ENCODE results near the gene ACIN1.
A peak's percentile ranks its signal among the peaks of the same experiment; 100 is the strongest.

ACIN1 gene

DNA sequence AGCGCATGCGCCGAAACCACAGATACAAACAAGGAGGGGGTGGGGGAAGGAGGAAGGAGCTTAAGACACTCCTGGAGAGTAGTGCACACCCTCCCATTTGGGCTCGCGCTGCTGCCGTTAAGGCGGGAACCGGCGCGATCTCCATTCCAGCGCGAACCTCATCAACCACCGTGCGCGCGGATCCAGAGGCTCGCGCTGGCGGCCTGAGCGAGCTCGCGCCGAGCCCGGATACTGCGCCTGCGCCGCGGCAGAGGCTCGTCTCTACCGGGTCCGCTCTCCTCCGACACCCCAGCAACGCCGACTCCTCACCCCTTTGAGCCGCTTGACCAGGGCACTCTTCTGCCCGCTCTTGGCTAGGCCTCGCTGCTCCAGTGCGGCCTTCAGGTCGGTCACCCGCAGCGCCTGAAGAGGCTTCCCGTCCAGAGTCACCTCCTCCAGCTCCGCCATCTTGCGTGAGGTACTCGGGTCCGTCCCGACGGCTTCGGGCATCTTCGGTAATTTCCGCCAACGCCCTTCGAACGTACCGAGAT lies at the start of gene ACIN1:
TSS of gene ACIN1 (minus strand) at position 471 of the 530 bp plus-strand sequence. CDS start at position 447, 24 bp downstream.
- peak in 1 of 2 donors; percentile 99 for DNase-seq (ENCODE audit: low spot score in 2 of 2)
- H3K4me1 Mint-ChIP-seq, result peaks cover 24% of the 10 kb centered on the region

GRCh38 chr14:23143911-23144310 lies 49.0 kb upstream of the ACIN1 start:
- H3K27me3 Mint-ChIP-seq, result peaks cover 3% of the 10 kb centered on the region
- no peaks in the 10 kb centered on the region for H3K9me3 Mint-ChIP-seq
- no peaks in the 10 kb centered on the region for H3K4me1 Mint-ChIP-seq
- H3K27ac Mint-ChIP-seq, result no peak overlapping the region
- H3K4me3 Mint-ChIP-seq, result no peak overlapping the region
- ATAC-seq (ENCODE audit: low read depth) (no peak), DNase-seq (ENCODE audit: low spot score in 2 of 2) (no peak)
- peaks cover 6% of the 10 kb centered on the region for H3K36me3 Mint-ChIP-seq

More for the DNA sequence above, at the start of gene ACIN1:
- H3K36me3 Mint-ChIP-seq, result peaks cover 18% of the 10 kb centered on the region
- no peaks in the 10 kb centered on the region for H3K9me3 Mint-ChIP-seq
- H3K27me3 Mint-ChIP-seq, result no peaks in the 10 kb centered on the region
- H3K27ac Mint-ChIP-seq, result no peak within 1 kb of the TSS
- no peak within 1 kb of the TSS for H3K4me3 Mint-ChIP-seq
- ATAC-seq (ENCODE audit: low read depth), result peak; percentile 34

- DNase-seq (ENCODE audit: low spot score in 2 of 2), result no peak
- H3K4me1 Mint-ChIP-seq, result no peaks in the 10 kb centered on the region
- H3K9me3 Mint-ChIP-seq, result no peaks in the 10 kb centered on the region
- no peak for ATAC-seq (ENCODE audit: low read depth)
- H3K36me3 Mint-ChIP-seq, result peaks cover under 1% of the 10 kb centered on the region
- H3K4me3 Mint-ChIP-seq, result no peak overlapping the region
- H3K27me3 Mint-ChIP-seq, result peaks cover 3% of the 10 kb centered on the region
- no peak overlapping the region for H3K27ac Mint-ChIP-seq
These were observed 47.9 kb upstream of the ACIN1 start for GRCh38 chr14:23142826-23143225.

DNA sequence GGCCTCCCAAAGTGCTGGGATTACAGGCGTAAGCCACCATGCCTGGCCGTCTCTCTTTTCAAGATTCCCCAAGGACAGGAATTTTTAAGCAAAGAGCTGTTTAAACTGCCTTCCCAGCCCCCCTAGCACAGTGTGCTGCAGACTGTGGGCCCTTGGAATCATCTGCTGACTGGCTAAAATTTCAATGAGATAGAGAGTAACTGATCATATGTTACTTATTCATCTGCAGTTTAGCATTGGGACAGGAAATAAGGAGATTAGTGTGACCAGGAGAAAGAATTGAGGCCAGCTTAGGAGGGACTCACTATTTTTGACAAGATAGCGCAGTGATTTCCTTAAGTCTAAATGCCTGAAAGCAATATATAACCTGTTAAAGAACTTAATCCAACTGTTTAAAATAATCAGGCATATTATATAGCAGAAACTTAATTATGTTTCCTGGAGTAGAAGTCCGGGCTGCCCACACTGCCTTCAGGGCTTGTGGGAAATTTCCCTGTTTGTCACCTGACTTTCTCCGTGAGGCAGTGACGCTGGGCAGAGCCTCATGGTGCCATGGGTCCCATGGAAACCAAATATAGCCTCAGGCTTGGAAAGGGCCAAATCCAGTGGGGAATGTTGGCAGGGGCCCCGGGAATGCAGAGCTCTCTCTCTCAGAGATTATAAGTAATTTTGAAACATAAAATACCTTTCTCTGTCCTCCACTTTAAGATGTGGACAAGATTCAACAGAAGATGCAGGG lies 46.9 kb upstream of the ACIN1 start:
- H3K27ac Mint-ChIP-seq, result no peak overlapping the region
- H3K4me3 Mint-ChIP-seq, result no peak overlapping the region
- H3K9me3 Mint-ChIP-seq, result no peaks in the 10 kb centered on the region
- DNase-seq (ENCODE audit: low spot score in 2 of 2), result no peak
- H3K36me3 Mint-ChIP-seq, result no peaks in the 10 kb centered on the region
- H3K27me3 Mint-ChIP-seq, result peaks cover under 1% of the 10 kb centered on the region
- ATAC-seq (ENCODE audit: low read depth), result no peak
- H3K4me1 Mint-ChIP-seq, result no peaks in the 10 kb centered on the region

GRCh38 chr14:23140371-23140770 lies 45.4 kb upstream of the ACIN1 start:
- DNase-seq (ENCODE audit: low spot score in 2 of 2), result no peak
- Mint-ChIP-seq H3K4me3 (no peak overlapping the region), H3K27me3 (no peaks in the 10 kb centered on the region), H3K36me3 (no peaks in the 10 kb centered on the region), H3K4me1 (no peaks in the 10 kb centered on the region), H3K9me3 (no peaks in the 10 kb centered on the region), H3K27ac (no peak overlapping the region)
- no peak for ATAC-seq (ENCODE audit: low read depth)

- Mint-ChIP-seq H3K4me1 (no peaks in the 10 kb centered on the region), H3K4me3 (no peak overlapping the region), H3K36me3 (no peaks in the 10 kb centered on the region), H3K27ac (no peak overlapping the region), H3K27me3 (no peaks in the 10 kb centered on the region), H3K9me3 (no peaks in the 10 kb centered on the region)
- no peak for ATAC-seq (ENCODE audit: low read depth)
- DNase-seq (ENCODE audit: low spot score in 2 of 2), result no peak
These were observed 44.9 kb upstream of the ACIN1 start for GRCh38 chr14:23139874-23140273.

GRCh38 chr14:23137813-23138535 lies 43.0 kb upstream of the ACIN1 start:
- Mint-ChIP-seq H3K27ac (no peak overlapping the region), H3K36me3 (no peaks in the 10 kb centered on the region), H3K4me3 (no peak overlapping the region), H3K27me3 (no peaks in the 10 kb centered on the region), H3K9me3 (no peaks in the 10 kb centered on the region), H3K4me1 (no peaks in the 10 kb centered on the region)
- DNase-seq (ENCODE audit: low spot score in 2 of 2) (no peak), ATAC-seq (ENCODE audit: low read depth) (no peak)

- no peak overlapping the region for H3K4me3 Mint-ChIP-seq
- no peak for ATAC-seq (ENCODE audit: low read depth)
- H3K27ac Mint-ChIP-seq, result no peak overlapping the region
These were observed 42.4 kb upstream of the ACIN1 start for GRCh38 chr14:23137192-23137812.

DNA sequence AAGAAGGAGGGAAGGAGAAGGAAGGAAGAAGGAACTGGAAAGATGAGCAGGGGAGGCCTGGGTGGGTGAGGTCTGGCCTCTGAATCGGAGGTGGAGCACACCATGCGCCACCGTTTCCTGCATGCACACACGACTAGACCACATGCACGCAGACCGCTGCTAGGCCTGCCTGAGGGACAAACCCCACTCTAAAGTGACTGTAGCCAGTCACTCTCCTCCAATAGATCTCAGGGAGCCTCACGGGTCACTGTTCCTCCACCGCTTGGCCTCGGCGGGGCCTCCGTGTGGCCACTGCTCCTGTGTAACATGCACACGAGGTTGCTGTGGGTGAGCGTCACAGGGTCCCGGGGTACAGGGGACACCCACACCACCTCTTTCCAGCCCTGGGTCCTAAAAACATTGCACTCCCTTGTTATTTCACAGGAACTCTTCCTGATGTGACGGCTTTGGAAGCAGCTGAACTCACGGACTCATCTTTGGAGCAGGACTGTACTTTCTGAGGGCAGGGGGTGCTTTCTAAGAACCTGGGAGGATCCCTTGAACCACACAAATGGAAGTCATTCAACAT lies 41.7 kb upstream of the ACIN1 start:
- no peak for DNase-seq (ENCODE audit: low spot score in 2 of 2)
- Mint-ChIP-seq H3K27ac (no peak overlapping the region), H3K36me3 (no peaks in the 10 kb centered on the region), H3K4me3 (no peak overlapping the region), H3K9me3 (no peaks in the 10 kb centered on the region), H3K27me3 (no peaks in the 10 kb centered on the region), H3K4me1 (no peaks in the 10 kb centered on the region)
- no peak for ATAC-seq (ENCODE audit: low read depth)

More at GRCh38 chr14:23137192-23137812, 42.4 kb upstream of the ACIN1 start:
- Mint-ChIP-seq H3K36me3 (no peaks in the 10 kb centered on the region), H3K9me3 (no peaks in the 10 kb centered on the region), H3K4me1 (no peaks in the 10 kb centered on the region), H3K27me3 (no peaks in the 10 kb centered on the region)
- DNase-seq (ENCODE audit: low spot score in 2 of 2), result no peak

- peaks cover 12% of the 10 kb centered on the region for H3K4me1 Mint-ChIP-seq
- H3K4me3 Mint-ChIP-seq, result no peak overlapping the region
- H3K27ac Mint-ChIP-seq, result no peak overlapping the region
- DNase-seq (ENCODE audit: low spot score in 2 of 2) (no peak), ATAC-seq (ENCODE audit: low read depth) (no peak)
- no peaks in the 10 kb centered on the region for H3K9me3 Mint-ChIP-seq
- no peaks in the 10 kb centered on the region for H3K36me3 Mint-ChIP-seq
- no peaks in the 10 kb centered on the region for H3K27me3 Mint-ChIP-seq
These were observed 38.0 kb upstream of the ACIN1 start for GRCh38 chr14:23132970-23133369.

DNA sequence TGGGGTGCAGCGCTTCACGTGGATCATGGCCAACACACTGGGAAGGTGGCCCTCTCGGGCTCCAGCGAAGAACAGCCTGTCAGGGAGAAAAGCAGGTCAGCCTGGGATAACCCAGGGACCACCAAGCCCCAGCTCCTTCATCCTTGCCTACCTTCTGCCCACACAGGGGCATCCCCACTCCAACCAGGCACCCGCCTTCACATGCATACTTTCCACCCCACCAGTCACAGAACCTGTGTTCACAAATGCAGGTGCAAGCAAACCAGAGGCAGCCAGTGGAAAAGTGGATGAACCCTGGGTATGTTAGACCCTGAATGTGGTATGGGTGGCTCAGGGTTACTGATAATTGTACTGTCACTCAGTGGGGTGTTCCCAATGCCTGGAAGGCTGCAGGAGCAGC lies 36.5 kb upstream of the ACIN1 start:
- no peaks in the 10 kb centered on the region for H3K36me3 Mint-ChIP-seq
- H3K4me3 Mint-ChIP-seq, result no peak overlapping the region
- no peaks in the 10 kb centered on the region for H3K27me3 Mint-ChIP-seq
- ATAC-seq (ENCODE audit: low read depth), result no peak
- no peaks in the 10 kb centered on the region for H3K9me3 Mint-ChIP-seq
- no peak overlapping the region for H3K27ac Mint-ChIP-seq
- no peak for DNase-seq (ENCODE audit: low spot score in 2 of 2)
- peaks cover 15% of the 10 kb centered on the region for H3K4me1 Mint-ChIP-seq

DNA sequence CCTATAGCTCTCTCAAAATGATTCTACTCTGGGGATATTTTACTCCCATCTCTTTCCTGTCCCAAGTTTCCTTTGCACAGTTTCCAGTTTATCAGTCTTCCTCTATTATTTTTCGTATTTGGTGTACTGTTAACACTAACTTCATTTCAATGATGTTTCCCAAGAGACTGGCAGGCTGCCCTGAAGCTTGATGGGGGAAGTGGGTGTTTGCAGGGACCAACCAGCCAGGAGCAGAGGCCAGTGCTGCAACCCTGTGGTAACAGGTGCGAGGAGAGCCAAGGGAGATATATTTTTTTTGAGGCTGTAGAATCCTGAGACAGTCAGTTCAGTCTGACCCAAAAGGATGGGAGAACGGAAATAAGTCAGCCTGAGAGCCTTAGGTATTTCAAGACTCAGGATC lies 35.9 kb upstream of the ACIN1 start:
- H3K4me3 Mint-ChIP-seq, result no peak overlapping the region
- H3K36me3 Mint-ChIP-seq, result no peaks in the 10 kb centered on the region
- H3K4me1 Mint-ChIP-seq, result peaks cover 15% of the 10 kb centered on the region
- no peaks in the 10 kb centered on the region for H3K27me3 Mint-ChIP-seq
- no peak for DNase-seq (ENCODE audit: low spot score in 2 of 2)
- no peak overlapping the region for H3K27ac Mint-ChIP-seq
- no peaks in the 10 kb centered on the region for H3K9me3 Mint-ChIP-seq
- no peak for ATAC-seq (ENCODE audit: low read depth)

- no peak overlapping the region for H3K4me3 Mint-ChIP-seq
- DNase-seq (ENCODE audit: low spot score in 2 of 2) (no peak), ATAC-seq (ENCODE audit: low read depth) (no peak)
- H3K27ac Mint-ChIP-seq, result no peak overlapping the region
- peaks cover 15% of the 10 kb centered on the region for H3K4me1 Mint-ChIP-seq
- no peaks in the 10 kb centered on the region for H3K36me3 Mint-ChIP-seq
- no peaks in the 10 kb centered on the region for H3K27me3 Mint-ChIP-seq
- H3K9me3 Mint-ChIP-seq, result no peaks in the 10 kb centered on the region
These were observed 34.9 kb upstream of the ACIN1 start for GRCh38 chr14:23129759-23130316.
